Measurements from ENCODE around the gene SGCA. TPM values are rescaled to one million over a fixed set of nuclear protein-coding genes. Genes with fewer than 3 reads are reported as not detected.
A peak's percentile ranks its signal among the peaks of the same experiment; 100 is the strongest.

The SGCA gene
- total and polyA plus RNA-seq, 9 of the 15 experiments (the other 6 are each of a cell fraction or from before 2014, with no cell fraction given): not detected

DNA sequence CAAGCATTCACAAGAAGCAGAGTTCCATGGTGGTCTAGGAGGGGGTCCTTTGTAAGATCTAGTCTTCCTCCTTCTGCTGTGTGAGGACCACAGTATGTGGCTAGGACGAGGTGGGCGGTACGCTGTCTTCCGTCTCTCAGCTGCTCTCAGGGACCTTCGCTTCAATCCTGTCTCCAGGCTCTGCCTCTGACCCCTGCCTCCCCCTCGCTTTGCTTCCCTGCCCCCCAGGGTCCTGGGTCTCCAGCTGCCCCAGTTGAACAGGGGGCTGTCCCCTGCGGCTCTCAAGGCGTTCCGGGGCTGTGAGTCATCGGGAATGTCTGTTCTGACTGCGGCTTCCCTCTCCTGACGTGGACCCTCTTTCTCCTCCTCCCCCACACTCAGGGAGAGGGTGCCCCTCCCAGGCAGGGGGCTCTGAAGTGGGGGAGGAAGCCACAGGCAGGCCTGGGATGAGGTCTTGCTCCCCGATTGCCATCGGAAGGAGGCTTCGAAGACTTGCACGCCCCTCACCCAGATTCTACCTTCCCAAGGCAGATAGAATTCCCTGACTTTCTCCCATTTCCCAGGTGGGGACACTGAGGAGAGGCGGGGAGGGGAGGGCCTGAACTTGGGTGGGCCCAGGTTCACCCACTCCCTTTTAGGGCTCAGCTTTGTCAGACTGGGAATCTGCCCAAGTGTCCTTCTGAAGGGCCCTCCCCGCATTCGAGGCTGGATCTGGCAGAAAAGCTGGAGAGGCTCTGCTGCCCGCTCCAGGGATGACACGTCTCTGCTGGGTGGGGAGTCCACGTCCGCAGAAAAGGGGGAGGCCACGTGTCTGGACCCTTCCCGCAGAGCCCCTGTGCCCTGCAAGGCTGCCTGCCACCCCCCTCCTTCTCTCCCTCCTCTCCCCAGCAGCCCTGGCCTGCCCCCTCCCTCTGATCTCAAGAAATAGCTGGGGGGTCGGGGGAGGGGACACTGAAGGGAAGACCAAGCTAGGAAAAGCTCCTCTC lies 44.7 kb downstream of the SGCA start (continued):
- TF ChIP-seq CHD4 (IDR thresholded peaks at IDR 0.05; ENCODE audit: insufficient read depth, insufficient replicate concordance, low read depth, low read length, poor library complexity, severe bottlenecking) (no peak), ZNF507 (tag; conservative IDR thresholded peaks at IDR 0.05) (no peak), MAZ (CRISPR knock-in tag; conservative IDR thresholded peaks at IDR 0.05 in 1 of 2, IDR thresholded peaks at IDR 0.05 in 1 of 2) (no peak; a peak in 1 of 4 replicates), KDM2B (CRISPR knock-in tag; IDR thresholded peaks at IDR 0.05) (no peak), ETS2 (tag; IDR thresholded peaks at IDR 0.05; ENCODE audit: borderline replicate concordance, poor library complexity, severe bottlenecking) (no peak), KHSRP (IDR thresholded peaks at IDR 0.05) (no peak), SNIP1 (IDR thresholded peaks at IDR 0.05; ENCODE audit: low read depth) (no peak), ZNF140 (CRISPR knock-in tag; IDR thresholded peaks at IDR 0.05) (no peak), JUND (IDR thresholded peaks at IDR 0.05; ENCODE audit: borderline replicate concordance, low read depth, low read length) (peak; percentile 87), JUND (tag; IDR thresholded peaks at IDR 0.05; ENCODE audit: borderline replicate concordance, low read depth, low read length) (peak; percentile 53; the same call in 1 of the 3 replicates), SMARCC2 (IDR thresholded peaks at IDR 0.05; ENCODE audit: low read depth) (no peak), ZNF133 (CRISPR knock-in tag; IDR thresholded peaks at IDR 0.05) (no peak), MCM7 (IDR thresholded peaks at IDR 0.05) (no peak), TCF3 (CRISPR knock-in tag; IDR thresholded peaks at IDR 0.05) (0 out of 2 replicates have a peak, but pooled peaks have one; percentile 10), ARID1B (IDR thresholded peaks at IDR 0.05) (peak; percentile 75), PTTG1 (tag; IDR thresholded peaks at IDR 0.05; ENCODE audit: low read depth) (no peak), ZZZ3 (IDR thresholded peaks at IDR 0.05) (no peak), LEF1 (IDR thresholded peaks at IDR 0.05) (peak; percentile 43; the same call in 1 of the 2 replicates), NEUROD1 (IDR thresholded peaks at IDR 0.05; ENCODE audit: borderline replicate concordance, low read depth, low read length, partially characterized antibody) (no peak), EP300 (IDR thresholded peaks at IDR 0.05; ENCODE audit: low read length) (no peak), ZNF785 (CRISPR knock-in tag; IDR thresholded peaks at IDR 0.05) (no peak)
- TF ChIP-seq, protein P1, sequence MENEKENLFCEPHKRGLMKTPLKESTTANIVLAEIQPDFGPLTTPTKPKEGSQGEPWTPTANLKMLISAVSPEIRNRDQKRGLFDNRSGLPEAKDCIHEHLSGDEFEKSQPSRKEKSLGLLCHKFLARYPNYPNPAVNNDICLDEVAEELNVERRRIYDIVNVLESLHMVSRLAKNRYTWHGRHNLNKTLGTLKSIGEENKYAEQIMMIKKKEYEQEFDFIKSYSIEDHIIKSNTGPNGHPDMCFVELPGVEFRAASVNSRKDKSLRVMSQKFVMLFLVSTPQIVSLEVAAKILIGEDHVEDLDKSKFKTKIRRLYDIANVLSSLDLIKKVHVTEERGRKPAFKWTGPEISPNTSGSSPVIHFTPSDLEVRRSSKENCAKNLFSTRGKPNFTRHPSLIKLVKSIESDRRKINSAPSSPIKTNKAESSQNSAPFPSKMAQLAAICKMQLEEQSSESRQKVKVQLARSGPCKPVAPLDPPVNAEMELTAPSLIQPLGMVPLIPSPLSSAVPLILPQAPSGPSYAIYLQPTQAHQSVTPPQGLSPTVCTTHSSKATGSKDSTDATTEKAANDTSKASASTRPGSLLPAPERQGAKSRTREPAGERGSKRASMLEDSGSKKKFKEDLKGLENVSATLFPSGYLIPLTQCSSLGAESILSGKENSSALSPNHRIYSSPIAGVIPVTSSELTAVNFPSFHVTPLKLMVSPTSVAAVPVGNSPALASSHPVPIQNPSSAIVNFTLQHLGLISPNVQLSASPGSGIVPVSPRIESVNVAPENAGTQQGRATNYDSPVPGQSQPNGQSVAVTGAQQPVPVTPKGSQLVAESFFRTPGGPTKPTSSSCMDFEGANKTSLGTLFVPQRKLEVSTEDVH (IDR thresholded peaks at IDR 0.05; ENCODE audit: low read depth, partially characterized antibody): no peak
- TF ChIP-seq, protein P2, sequence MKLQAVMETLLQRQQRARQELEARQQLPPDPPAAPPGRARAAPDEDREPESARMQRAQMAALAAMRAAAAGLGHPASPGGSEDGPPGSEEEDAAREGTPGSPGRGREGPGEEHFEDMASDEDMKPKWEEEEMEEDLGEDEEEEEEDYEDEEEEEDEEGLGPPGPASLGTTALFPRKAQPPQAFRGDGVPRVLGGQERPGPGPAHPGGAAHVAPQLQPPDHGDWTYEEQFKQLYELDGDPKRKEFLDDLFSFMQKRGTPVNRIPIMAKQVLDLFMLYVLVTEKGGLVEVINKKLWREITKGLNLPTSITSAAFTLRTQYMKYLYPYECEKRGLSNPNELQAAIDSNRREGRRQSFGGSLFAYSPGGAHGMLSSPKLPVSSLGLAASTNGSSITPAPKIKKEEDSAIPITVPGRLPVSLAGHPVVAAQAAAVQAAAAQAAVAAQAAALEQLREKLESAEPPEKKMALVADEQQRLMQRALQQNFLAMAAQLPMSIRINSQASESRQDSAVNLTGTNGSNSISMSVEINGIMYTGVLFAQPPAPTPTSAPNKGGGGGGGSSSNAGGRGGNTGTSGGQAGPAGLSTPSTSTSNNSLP (IDR thresholded peaks at IDR 0.05; ENCODE audit: borderline replicate concordance, low read depth, low read length): no peak
